ENCODE data around the gene PSMD5. TPM values are rescaled to one million over a fixed set of nuclear protein-coding genes. Genes with fewer than 3 reads are reported as not detected.

Gene PSMD5
- total and polyA plus RNA-seq, 9 of the 15 experiments (the other 6 are each of a cell fraction or from before 2014, with no cell fraction given) = 46.4 to 148 (median 76.3) TPM

- TF ChIP-seq ZNF551 (CRISPR knock-in tag; IDR thresholded peaks at IDR 0.05) (no peak), ZNF239 (CRISPR knock-in tag; IDR thresholded peaks at IDR 0.05) (peak; percentile 29; the same call in 1 of the 2 replicates), U2AF1 (optimal IDR thresholded peaks at IDR 0.05; ENCODE audit: low read depth, low read length) (peak; percentile 100), TEAD1 (CRISPR knock-in tag; IDR thresholded peaks at IDR 0.05) (peak in 1 of 2 experiments; percentile 78; a peak in 2 of 4 replicates), RUNX1 (IDR thresholded peaks at IDR 0.05; ENCODE audit: low read depth) (no peak), ELF2 (CRISPR knock-in tag; IDR thresholded peaks at IDR 0.05) (peak; percentile 97), YBX1 (IDR thresholded peaks at IDR 0.05) (no peak), HSF4 (CRISPR knock-in tag; IDR thresholded peaks at IDR 0.05; ENCODE audit: borderline replicate concordance) (0 out of 2 replicates have a peak, but pooled peaks have one; percentile 8), GATAD2B (IDR thresholded peaks at IDR 0.05; ENCODE audit: borderline replicate concordance) (peak; percentile 85), IFI16 (CRISPR knock-in tag; IDR thresholded peaks at IDR 0.05) (no peak), SREBF2 (CRISPR knock-in tag; IDR thresholded peaks at IDR 0.05) (no peak), ARHGAP35 (IDR thresholded peaks at IDR 0.05; ENCODE audit: partially characterized antibody) (no peak), GTF2E2 (tag; IDR thresholded peaks at IDR 0.05) (peak; percentile 57), MCM3 (IDR thresholded peaks at IDR 0.05) (no peak), RBM15 (IDR thresholded peaks at IDR 0.05; ENCODE audit: insufficient read depth, low read length) (no peak)
- TF ChIP-seq, protein P1, sequence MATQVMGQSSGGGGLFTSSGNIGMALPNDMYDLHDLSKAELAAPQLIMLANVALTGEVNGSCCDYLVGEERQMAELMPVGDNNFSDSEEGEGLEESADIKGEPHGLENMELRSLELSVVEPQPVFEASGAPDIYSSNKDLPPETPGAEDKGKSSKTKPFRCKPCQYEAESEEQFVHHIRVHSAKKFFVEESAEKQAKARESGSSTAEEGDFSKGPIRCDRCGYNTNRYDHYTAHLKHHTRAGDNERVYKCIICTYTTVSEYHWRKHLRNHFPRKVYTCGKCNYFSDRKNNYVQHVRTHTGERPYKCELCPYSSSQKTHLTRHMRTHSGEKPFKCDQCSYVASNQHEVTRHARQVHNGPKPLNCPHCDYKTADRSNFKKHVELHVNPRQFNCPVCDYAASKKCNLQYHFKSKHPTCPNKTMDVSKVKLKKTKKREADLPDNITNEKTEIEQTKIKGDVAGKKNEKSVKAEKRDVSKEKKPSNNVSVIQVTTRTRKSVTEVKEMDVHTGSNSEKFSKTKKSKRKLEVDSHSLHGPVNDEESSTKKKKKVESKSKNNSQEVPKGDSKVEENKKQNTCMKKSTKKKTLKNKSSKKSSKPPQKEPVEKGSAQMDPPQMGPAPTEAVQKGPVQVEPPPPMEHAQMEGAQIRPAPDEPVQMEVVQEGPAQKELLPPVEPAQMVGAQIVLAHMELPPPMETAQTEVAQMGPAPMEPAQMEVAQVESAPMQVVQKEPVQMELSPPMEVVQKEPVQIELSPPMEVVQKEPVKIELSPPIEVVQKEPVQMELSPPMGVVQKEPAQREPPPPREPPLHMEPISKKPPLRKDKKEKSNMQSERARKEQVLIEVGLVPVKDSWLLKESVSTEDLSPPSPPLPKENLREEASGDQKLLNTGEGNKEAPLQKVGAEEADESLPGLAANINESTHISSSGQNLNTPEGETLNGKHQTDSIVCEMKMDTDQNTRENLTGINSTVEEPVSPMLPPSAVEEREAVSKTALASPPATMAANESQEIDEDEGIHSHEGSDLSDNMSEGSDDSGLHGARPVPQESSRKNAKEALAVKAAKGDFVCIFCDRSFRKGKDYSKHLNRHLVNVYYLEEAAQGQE (IDR thresholded peaks at IDR 0.05; ENCODE audit: borderline replicate concordance) = no peak
- TF ChIP-seq, protein P1 (CRISPR knock-in tag; IDR thresholded peaks at IDR 0.05; ENCODE audit: low read depth) = peak; percentile 82
- TF ChIP-seq, protein P2, sequence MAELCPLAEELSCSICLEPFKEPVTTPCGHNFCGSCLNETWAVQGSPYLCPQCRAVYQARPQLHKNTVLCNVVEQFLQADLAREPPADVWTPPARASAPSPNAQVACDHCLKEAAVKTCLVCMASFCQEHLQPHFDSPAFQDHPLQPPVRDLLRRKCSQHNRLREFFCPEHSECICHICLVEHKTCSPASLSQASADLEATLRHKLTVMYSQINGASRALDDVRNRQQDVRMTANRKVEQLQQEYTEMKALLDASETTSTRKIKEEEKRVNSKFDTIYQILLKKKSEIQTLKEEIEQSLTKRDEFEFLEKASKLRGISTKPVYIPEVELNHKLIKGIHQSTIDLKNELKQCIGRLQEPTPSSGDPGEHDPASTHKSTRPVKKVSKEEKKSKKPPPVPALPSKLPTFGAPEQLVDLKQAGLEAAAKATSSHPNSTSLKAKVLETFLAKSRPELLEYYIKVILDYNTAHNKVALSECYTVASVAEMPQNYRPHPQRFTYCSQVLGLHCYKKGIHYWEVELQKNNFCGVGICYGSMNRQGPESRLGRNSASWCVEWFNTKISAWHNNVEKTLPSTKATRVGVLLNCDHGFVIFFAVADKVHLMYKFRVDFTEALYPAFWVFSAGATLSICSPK (IDR thresholded peaks at IDR 0.05; ENCODE audit: borderline replicate concordance) = no peak; the same call in 1 of the 2 replicates
Measured at GRCh38 chr9:120792898-120793765, 49.6 kb downstream of the PSMD5 start, which contains the start of gene FBXW2 (continued).
